ENCODE results near the gene FLNC. TPM values are rescaled to one million over a fixed set of nuclear protein-coding genes. Genes with fewer than 3 reads are reported as not detected.

The FLNC gene
- total and polyA plus RNA-seq, 2 of the 4 experiments (the other 2 are of a cell fraction): 116 to 154 TPM

- Histone ChIP-seq H2AK9ac (replicated peaks; ENCODE audit: low read depth, low read length, poor library complexity) (no peak overlapping the region), H2BK5ac (ENCODE audit: low read depth, low read length, poor library complexity, severe bottlenecking) (no peak overlapping the region), H4K8ac (ENCODE audit: low read depth in 2 of 2, low read length in 2 of 2) (no peak overlapping the region), H2BK120ac (ENCODE audit: low read depth, low read length) (no peak overlapping the region), H3K27me3 (ENCODE audit: control insufficient read depth, insufficient read depth, low read length) (no peaks in the 10 kb centered on the region), H3K4me1 (ENCODE audit: control insufficient read depth, insufficient read depth, low read length) (no peaks in the 10 kb centered on the region), H3K23ac (ENCODE audit: low read depth, low read length) (no peak overlapping the region), H4K91ac (ENCODE audit: insufficient read depth, low read depth, low read length) (no peak overlapping the region), H3K18ac (ENCODE audit: low read depth, low read length) (no peak overlapping the region), H3K9me1 (ENCODE audit: insufficient read depth, low read length) (no peaks in the 10 kb centered on the region), H3K4me2 (ENCODE audit: low read depth, low read length) (no peak overlapping the region), H4K5ac (ENCODE audit: low read depth, low read length) (no peak overlapping the region), H3K56ac (ENCODE audit: extremely low read depth, insufficient read depth, low read length) (no peak overlapping the region), H2AK5ac (ENCODE audit: low read depth, low read length) (no peak overlapping the region), H3K9me3 (ENCODE audit: control insufficient read depth, insufficient read depth, low read length) (no peaks in the 10 kb centered on the region), H3K27ac (ENCODE audit: insufficient read depth, low read length) (no peak overlapping the region), H2BK15ac (ENCODE audit: low read depth, low read length) (no peak overlapping the region), H3K79me1 (ENCODE audit: low read depth in 1 of 2, low read length in 2 of 2) (peaks cover 40 to 76% of the 10 kb centered on the region in 2 experiments), H3K4ac (ENCODE audit: low read depth, low read length) (no peak overlapping the region), H3K9ac (ENCODE audit: low read depth, low read length) (no peak overlapping the region), H3K4me3 (ENCODE audit: insufficient read depth, low read depth, low read length) (no peak overlapping the region), H2BK20ac (ENCODE audit: low read depth, low read length) (no peak overlapping the region), H3K14ac (replicated peaks; ENCODE audit: low read depth, low read length) (no peak overlapping the region), H4K20me1 (ENCODE audit: insufficient read depth, low read length) (peaks cover 67% of the 10 kb centered on the region), H2AFZ (replicated peaks; ENCODE audit: low read length, poor library complexity) (no peak overlapping the region), H3K36me3 (ENCODE audit: control insufficient read depth, insufficient read depth, low read length) (peaks cover 95% of the 10 kb centered on the region)
- in situ Hi-C loops (cut with MboI; ENCODE audit: low sequenced_read_pairs) (no loop called here), intact Hi-C loops (cut with micrococcal nuclease) (no loop called here), dilution Hi-C loops (cut with HindIII; ENCODE audit: low sequenced_read_pairs, unreplicated experiment) (no loop called here)
- WGBS, 2 experiments (ENCODE audit: extremely low coverage in 2 of 2, insufficient read length in 1 of 2): no CpG with 5 or more reads among the region's 14 CpGs
- TF ChIP-seq SMC3 (IDR thresholded peaks at IDR 0.05; ENCODE audit: low read depth, low read length) (no peak), MXI1 (IDR thresholded peaks at IDR 0.05; ENCODE audit: borderline replicate concordance, low read depth, low read length) (no peak), NFE2L2 (IDR thresholded peaks at IDR 0.05; ENCODE audit: low read depth, low read length) (no peak), ELK1 (IDR thresholded peaks at IDR 0.05; ENCODE audit: borderline replicate concordance, low read depth, low read length) (no peak), RAD21 (IDR thresholded peaks at IDR 0.05; ENCODE audit: low read length) (no peak), MAFK (IDR thresholded peaks at IDR 0.05; ENCODE audit: low read depth, low read length) (no peak), MAZ (IDR thresholded peaks at IDR 0.05; ENCODE audit: borderline replicate concordance, low read depth, low read length) (no peak), POLR2A (IDR thresholded peaks at IDR 0.05; ENCODE audit: low read depth, low read length) (no peak), BHLHE40 (IDR thresholded peaks at IDR 0.05; ENCODE audit: low read depth, low read length) (no peak)
- ATAC-seq (ENCODE audit: low read depth) (no peak), DNase-seq (no peak)
- POLR2A ChIA-PET (ENCODE audit: unreplicated experiment): no interaction called here
- BruUV-seq (replicated peaks): no TSS peak
- CTCF ChIA-PET: no interaction called here
Measured at GRCh38 chr7:128846781-128847444, 16.7 kb downstream of the FLNC start.

Data from IMR-90 (cell line).